Liver (tissue), 9 donors: ENCODE measurements around the gene EPS8L1. TPM values are rescaled to one million over a fixed set of nuclear protein-coding genes. Genes with fewer than 3 reads are reported as not detected.

Experiments
- DNase-seq: peaks from one replicate; pipeline ENCODE4 v3.0.0-alpha.2; 2017; ENCODE audit warnings: low spot score
- H3K27ac ChIP-seq, 2 donors: one replicate each; pipeline ENCODE4 v1.7.0; 2013; ENCODE audit warnings: inconsistent platforms in 2 of 2, low read length in 2 of 2, control low read depth in 1 of 2, low read depth in 1 of 2, mild to moderate bottlenecking in 1 of 2
- H3K27me3 ChIP-seq, 4 donors: one replicate each; pipeline versions ENCODE4 v1.6.1 to v1.7.0; 2013; ENCODE audit warnings: low read length in 3 of 4, inconsistent platforms in 1 of 4, mild to moderate bottlenecking in 1 of 4, moderate library complexity in 1 of 4; ENCODE audit not compliant: control insufficient read depth in 4 of 4, insufficient read depth in 4 of 4
- H3K36me3 ChIP-seq, 4 donors: one replicate each; pipeline versions ENCODE4 v1.6.1 to v1.7.0; 2013; ENCODE audit warnings: low read length in 3 of 4, mild to moderate bottlenecking in 3 of 4, low read depth in 1 of 4, moderate library complexity in 1 of 4; ENCODE audit not compliant: control insufficient read depth in 4 of 4, insufficient read depth in 3 of 4
- H3K4me1 ChIP-seq, 4 donors: one replicate each; pipeline versions ENCODE4 v1.6.1 to v1.7.0; 2013; ENCODE audit warnings: low read length in 3 of 4, mild to moderate bottlenecking in 3 of 4, moderate library complexity in 1 of 4; ENCODE audit not compliant: control insufficient read depth in 4 of 4, insufficient read depth in 4 of 4
- H3K4me3 ChIP-seq, 3 donors: one replicate each; pipeline versions ENCODE4 v1.6.1 to v1.7.0; 2013; ENCODE audit warnings: low read length in 3 of 3, control low read depth in 1 of 3, low read depth in 1 of 3, mild to moderate bottlenecking in 1 of 3
- H3K9ac ChIP-seq, 2 donors: one replicate each; pipeline ENCODE4 v1.7.0; 2013; ENCODE audit warnings: low read length in 2 of 2, mild to moderate bottlenecking in 2 of 2, moderate library complexity in 2 of 2, control low read depth in 1 of 2, low read depth in 1 of 2
- H3K9me3 ChIP-seq, 4 donors: one replicate each; pipeline versions ENCODE4 v1.6.1 to v1.7.0; 2013; ENCODE audit warnings: low read length in 3 of 4; ENCODE audit not compliant: control insufficient read depth in 4 of 4
- ATF3 ChIP-seq: IDR thresholded peaks from 2 replicates; pipeline ENCODE4 v1.6.1; 2016; ENCODE audit warnings: antibody characterized with exemption
- EGR1 ChIP-seq, 2 donors: IDR thresholded peaks; 2 replicates each; pipeline ENCODE4 v1.6.1; 2016 to 2018; ENCODE audit warnings: antibody characterized with exemption in 2 of 2, low read depth in 2 of 2
- FOXA1 ChIP-seq: IDR thresholded peaks from 2 replicates; pipeline ENCODE4 v1.6.1; 2016; ENCODE audit warnings: antibody characterized with exemption
- FOXA2 ChIP-seq: IDR thresholded peaks from 2 replicates; pipeline ENCODE4 v1.6.1; 2016; ENCODE audit warnings: antibody characterized with exemption
- GABPA ChIP-seq, 2 donors: IDR thresholded peaks in 1 of 2; conservative IDR thresholded peaks in 1 of 2; 2 replicates each; pipeline ENCODE4 v1.6.1; 2016; ENCODE audit warnings: antibody characterized with exemption in 2 of 2, mild to moderate bottlenecking in 1 of 2, moderate library complexity in 1 of 2
- HNF4A ChIP-seq, 2 donors: conservative IDR thresholded peaks; 2 replicates each; pipeline ENCODE4 v1.6.1; 2016; ENCODE audit warnings: antibody characterized with exemption in 2 of 2, mild to moderate bottlenecking in 2 of 2
- HNF4G ChIP-seq: IDR thresholded peaks from 2 replicates; pipeline ENCODE4 v1.6.1; 2016; ENCODE audit warnings: antibody characterized with exemption
- MAX ChIP-seq: IDR thresholded peaks from 2 replicates; pipeline ENCODE4 v1.6.1; 2016; ENCODE audit warnings: antibody characterized with exemption
- NR2F2 ChIP-seq: IDR thresholded peaks from 2 replicates; pipeline ENCODE4 v1.6.1; 2016; ENCODE audit warnings: antibody characterized with exemption
- RAD21 ChIP-seq, 2 donors: IDR thresholded peaks; 2 replicates each; pipeline ENCODE4 v1.6.1; 2016; ENCODE audit warnings: antibody characterized with exemption in 2 of 2, mild to moderate bottlenecking in 2 of 2
- REST ChIP-seq: IDR thresholded peaks from 2 replicates; pipeline ENCODE4 v1.6.1; 2016; ENCODE audit warnings: antibody characterized with exemption, mild to moderate bottlenecking
- RXRA ChIP-seq, 2 donors: IDR thresholded peaks; 2 replicates each; pipeline ENCODE4 v1.6.1; 2017 to 2018; ENCODE audit warnings: antibody characterized with exemption in 2 of 2, mild to moderate bottlenecking in 1 of 2
- SP1 ChIP-seq: IDR thresholded peaks from 2 replicates; pipeline ENCODE4 v1.6.1; 2018; ENCODE audit warnings: antibody characterized with exemption, mild to moderate bottlenecking
- TAF1 ChIP-seq: conservative IDR thresholded peaks from 2 replicates; pipeline ENCODE4 v1.6.1; 2016; ENCODE audit warnings: antibody characterized with exemption, mild to moderate bottlenecking
- YY1 ChIP-seq: IDR thresholded peaks from 2 replicates; pipeline ENCODE4 v1.6.1; 2016; ENCODE audit warnings: antibody characterized with exemption, mild to moderate bottlenecking
- ZBTB33 ChIP-seq: IDR thresholded peaks from 2 replicates; pipeline ENCODE4 v1.6.1; 2016; ENCODE audit warnings: antibody characterized with exemption
- WGBS: extraction: QIAGEN DNeasy Blood & Tissue Kit; methylation state at CpG from one replicate; pipeline ENCODE4 v1.1.7; 2013; 5-methylcytosine and 5-hydroxymethylcytosine counted together
- polyA plus RNA-seq, 2 donors: library from polyadenylated mRNA; stranded (reverse) in 1 of 2; unstranded in 1 of 2; fragments of 200-250 nt in 1 of 2; fragments of >200 nt in 1 of 2; fragmentation: Nextera tagmentation in 1 of 2; extraction: Ambion mirVana in 1 of 2; gene quantifications; one replicate each; pipeline versions ENCODE4 v1.2.1 to v1.2.3, GENCODE V29; 2013 to 2015
- total RNA-seq, 2 donors: library from RNA; depleted of rRNA; stranded (reverse); fragments of >200 nt; gene quantifications; one replicate each; pipeline ENCODE4 v1.2.3, GENCODE V29; 2014
- donor health status: healthy.
- donor health status: healthy.
- donor health status: healthy.
- donor health status: healthy.
- donor health status: healthy.

Gene EPS8L1
- total and polyA plus RNA-seq, 4 donors: 0.40 to 1.5 (median 0.87) TPM

- Histone ChIP-seq H3K27me3 (no peaks in the 10 kb centered on the region), H3K4me3 (peak overlapping the region; percentile 69 to 99 (median 88)), H3K4me1 (peaks cover 6 to 38% (median 27%) of the 10 kb centered on the region in 4 donors), H3K36me3 (peaks cover 0 to 6% (median 0%) of the 10 kb centered on the region in 4 donors), H3K9me3 (no peaks in the 10 kb centered on the region), H3K27ac (peak overlapping the region; percentile 59 to 71), H3K9ac (peak overlapping the region; percentile 34 to 82)
- 2% methylated on average over 25 of the region's 25 CpGs for WGBS
- TF ChIP-seq RXRA (IDR thresholded peaks at IDR 0.05) (peak; percentile 29 to 35), HNF4A (conservative IDR thresholded peaks at IDR 0.05) (peak; percentile 48 to 52), TAF1 (no peak), SP1 (peak; percentile 19), GABPA (IDR thresholded peaks at IDR 0.05 in 1 of 2, conservative IDR thresholded peaks at IDR 0.05 in 1 of 2) (peak in 1 of 2 donors; percentile 45), EGR1 (IDR thresholded peaks at IDR 0.05; ENCODE audit: low read depth in 2 of 2) (no peak), REST (no peak)
- peak; percentile 44 for DNase-seq
Observed at GRCh38 chr19:55116232-55116858, 40.7 kb downstream of the EPS8L1 start.

GRCh38 chr19:55116859-55117662, 41.4 kb downstream of the EPS8L1 start, which contains the start of gene PPP1R12C:
PPP1R12C (minus strand) TSS chr19:55117637; CDS start chr19:55117543, 94 bp downstream.
- Histone ChIP-seq H3K4me3 (peak within 1 kb of the TSS; percentile 69 to 99 (median 88)), H3K27ac (peak within 1 kb of the TSS; percentile 70 to 71), H3K9ac (peak within 1 kb of the TSS; percentile 39 to 82), H3K27me3 (no peaks in the 10 kb centered on the region), H3K4me1 (peaks cover 6 to 38% (median 27%) of the 10 kb centered on the region in 4 donors), H3K9me3 (no peaks in the 10 kb centered on the region), H3K36me3 (peaks cover 0 to 3% (median 0%) of the 10 kb centered on the region in 4 donors)
- peak; percentile 52 for DNase-seq
- TF ChIP-seq MAX: no peak
- peak; percentile 16 for TF ChIP-seq HNF4G
- under 1% methylated on average over 97 of the region's 97 CpGs for WGBS

GRCh38 chr19:55117663-55118391, 42.2 kb downstream of the EPS8L1 start:
- no peaks in the 10 kb centered on the region for H3K27me3 ChIP-seq
- no peaks in the 10 kb centered on the region for H3K36me3 ChIP-seq
- H3K4me1 ChIP-seq: peaks cover 6 to 36% (median 26%) of the 10 kb centered on the region in 4 donors
- H3K9me3 ChIP-seq: no peaks in the 10 kb centered on the region
- H3K4me3 ChIP-seq: peak overlapping the region; percentile 65 to 88 (median 66)
- H3K27ac ChIP-seq: peak overlapping the region; percentile 68 to 70
- peak; percentile 97 for DNase-seq
- WGBS: under 1% methylated on average over 44 of the region's 44 CpGs
- no peak overlapping the region for H3K9ac ChIP-seq
- peak; percentile 71 for TF ChIP-seq NR2F2
- TF ChIP-seq TAF1: peak; percentile 39
- peak; percentile 67 for TF ChIP-seq MAX
- no peak for TF ChIP-seq FOXA1
- TF ChIP-seq HNF4G: no peak
- TF ChIP-seq ZBTB33: peak; percentile 92
- TF ChIP-seq FOXA2: no peak
- peak; percentile 96 for TF ChIP-seq YY1
- TF ChIP-seq RAD21 (IDR thresholded peaks at IDR 0.05): peak; percentile 18 to 33
- no peak for TF ChIP-seq ATF3
- TF ChIP-seq RXRA (IDR thresholded peaks at IDR 0.05): peak; percentile 38 to 57
- TF ChIP-seq SP1: peak; percentile 87
